OCI-LY1 (cell line): ENCODE results near the gene HSPD1.

ENCODE experiments used
- H2AFZ ChIP-seq: fragments of 200-600 bp; sonication (generic), shearing (Covaris generic); 2 replicates; pipeline ENCODE4 v1.6.0; 2014; ENCODE audit warnings: antibody characterized with exemption, mild to moderate bottlenecking, low read length
- H3F3A ChIP-seq: fragments of 200-600 bp; sonication (generic), shearing (Covaris generic); 2 replicates; pipeline ENCODE4 v1.6.0; 2014; ENCODE audit warnings: mild to moderate bottlenecking, antibody characterized with exemption, low read length, moderate library complexity; ENCODE audit not compliant: insufficient read depth
- H3K27ac ChIP-seq: fragments of 200-600 bp; sonication (generic); 2 replicates; pipeline ENCODE4 v1.5.1; 2014; ENCODE audit warnings: low read length, mixed run types, mild to moderate bottlenecking, low read depth; ENCODE audit not compliant: poor library complexity, severe bottlenecking
- H3K27me3 ChIP-seq: fragments of 200-600 bp; sonication (generic); 2 replicates; pipeline ENCODE4 v1.6.0; 2014; ENCODE audit warnings: antibody characterized with exemption, mild to moderate bottlenecking, low read length, moderate library complexity; ENCODE audit not compliant: insufficient read depth
- H3K36me3 ChIP-seq: fragments of 200-600 bp; sonication (generic); 2 replicates; pipeline ENCODE4 v1.6.1; 2014; ENCODE audit warnings: mild to moderate bottlenecking, antibody characterized with exemption, low read length, moderate library complexity, mixed read lengths; ENCODE audit not compliant: insufficient read depth
- H3K4me1 ChIP-seq: fragments of 200-600 bp; sonication (generic); 2 replicates; pipeline ENCODE4 v1.5.1; 2014; ENCODE audit warnings: mild to moderate bottlenecking, low read length, moderate library complexity; ENCODE audit not compliant: insufficient read depth, severe bottlenecking
- H3K4me2 ChIP-seq: fragments of 200-600 bp; sonication (generic), shearing (Covaris generic); 2 replicates; pipeline ENCODE4 v1.6.1; 2014; ENCODE audit warnings: low read length
- H3K4me3 ChIP-seq: fragments of 200-600 bp; sonication (generic); 2 replicates; pipeline ENCODE4 v1.5.1; 2014; ENCODE audit warnings: low read length, low read depth, mild to moderate bottlenecking, mixed read lengths; ENCODE audit not compliant: poor library complexity, severe bottlenecking
- H3K79me2 ChIP-seq: fragments of 200-600 bp; shearing (Covaris generic); 2 replicates; pipeline ENCODE4 v1.6.1; 2016; ENCODE audit warnings: mixed run types, low read length, mixed read lengths; ENCODE audit not compliant: insufficient read depth
- H3K9ac ChIP-seq: fragments of 200-600 bp; sonication (generic), shearing (Covaris generic); 2 replicates; pipeline ENCODE4 v1.6.1; 2014; ENCODE audit warnings: mild to moderate bottlenecking, low read length, mixed read lengths
- H3K9me2 ChIP-seq: fragments of 200-600 bp; sonication (generic), shearing (Covaris generic); 2 replicates; pipeline ENCODE4 v1.6.1; 2014; ENCODE audit warnings: low read depth, mild to moderate bottlenecking, low read length, mixed read lengths
- H3K9me3 ChIP-seq: fragments of 200-600 bp; shearing (Covaris generic); 2 replicates; pipeline ENCODE4 v1.6.1; 2014; ENCODE audit warnings: low read length, mixed read lengths
- H4K20me1 ChIP-seq: fragments of 200-600 bp; sonication (generic), shearing (Covaris generic); 2 replicates; pipeline ENCODE4 v1.6.0; 2016; ENCODE audit warnings: mild to moderate bottlenecking, low read length; ENCODE audit not compliant: insufficient read depth
- EZH2 ChIP-seq: fragments of 200-600 bp; sonication (generic), shearing (Covaris generic); IDR thresholded peaks from 2 replicates; pipeline ENCODE4 v1.8.0; 2017; ENCODE audit warnings: borderline replicate concordance, mixed run types, mild to moderate bottlenecking, antibody characterized with exemption, low read length, moderate library complexity, mixed read lengths
- TF ChIP-seq, protein P1 (sequence below): fragments of 200-600 bp; sonication (generic), shearing (Covaris generic); IDR thresholded peaks from 2 replicates; pipeline ENCODE4 v1.5.1; 2017; ENCODE audit warnings: mild to moderate bottlenecking, antibody characterized with exemption, low read length, moderate library complexity, mixed read lengths

Gene HSPD1

DNA sequence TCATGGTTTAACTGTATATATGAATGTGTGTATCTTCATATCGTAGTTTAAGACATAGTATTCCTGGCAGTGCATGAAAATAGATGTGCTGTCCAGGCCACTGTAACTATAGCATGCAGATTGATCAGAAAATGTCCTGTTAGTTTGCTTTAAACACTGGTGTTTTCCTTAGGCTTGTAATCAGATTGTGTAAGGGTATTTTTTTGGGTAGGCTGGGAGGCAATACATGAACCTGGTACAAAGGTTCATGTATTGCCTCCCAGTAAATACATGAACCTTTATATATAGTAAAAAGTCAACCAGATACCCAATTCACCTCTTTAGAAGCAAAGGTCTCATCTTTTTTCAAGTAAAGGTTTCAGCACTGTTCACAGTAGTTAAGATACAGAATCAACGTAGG, 44.7 kb downstream of the HSPD1 start:
- peak overlapping the region; percentile 82 for H3K4me3 ChIP-seq
- H3K9ac ChIP-seq, result peak overlapping the region; percentile 84
- no peaks in the 10 kb centered on the region for H3F3A ChIP-seq
- H3K36me3 ChIP-seq, result peaks cover 11% of the 10 kb centered on the region; the same call in 1 of the 2 replicates
- no peak overlapping the region for H2AFZ ChIP-seq
- H3K4me1 ChIP-seq, result peaks cover 18% of the 10 kb centered on the region
- TF ChIP-seq, protein P1, sequence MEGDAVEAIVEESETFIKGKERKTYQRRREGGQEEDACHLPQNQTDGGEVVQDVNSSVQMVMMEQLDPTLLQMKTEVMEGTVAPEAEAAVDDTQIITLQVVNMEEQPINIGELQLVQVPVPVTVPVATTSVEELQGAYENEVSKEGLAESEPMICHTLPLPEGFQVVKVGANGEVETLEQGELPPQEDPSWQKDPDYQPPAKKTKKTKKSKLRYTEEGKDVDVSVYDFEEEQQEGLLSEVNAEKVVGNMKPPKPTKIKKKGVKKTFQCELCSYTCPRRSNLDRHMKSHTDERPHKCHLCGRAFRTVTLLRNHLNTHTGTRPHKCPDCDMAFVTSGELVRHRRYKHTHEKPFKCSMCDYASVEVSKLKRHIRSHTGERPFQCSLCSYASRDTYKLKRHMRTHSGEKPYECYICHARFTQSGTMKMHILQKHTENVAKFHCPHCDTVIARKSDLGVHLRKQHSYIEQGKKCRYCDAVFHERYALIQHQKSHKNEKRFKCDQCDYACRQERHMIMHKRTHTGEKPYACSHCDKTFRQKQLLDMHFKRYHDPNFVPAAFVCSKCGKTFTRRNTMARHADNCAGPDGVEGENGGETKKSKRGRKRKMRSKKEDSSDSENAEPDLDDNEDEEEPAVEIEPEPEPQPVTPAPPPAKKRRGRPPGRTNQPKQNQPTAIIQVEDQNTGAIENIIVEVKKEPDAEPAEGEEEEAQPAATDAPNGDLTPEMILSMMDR, result no peak
- TF ChIP-seq EZH2, result no peak
- H3K79me2 ChIP-seq, result peaks cover 50% of the 10 kb centered on the region
- H3K27ac ChIP-seq, result no peak overlapping the region
- H3K4me2 ChIP-seq, result peak overlapping the region; percentile 69
- H3K9me3 ChIP-seq, result no peaks in the 10 kb centered on the region
- H4K20me1 ChIP-seq, result no peaks in the 10 kb centered on the region
- H3K27me3 ChIP-seq, result no peaks in the 10 kb centered on the region
- H3K9me2 ChIP-seq, result no peaks in the 10 kb centered on the region

DNA sequence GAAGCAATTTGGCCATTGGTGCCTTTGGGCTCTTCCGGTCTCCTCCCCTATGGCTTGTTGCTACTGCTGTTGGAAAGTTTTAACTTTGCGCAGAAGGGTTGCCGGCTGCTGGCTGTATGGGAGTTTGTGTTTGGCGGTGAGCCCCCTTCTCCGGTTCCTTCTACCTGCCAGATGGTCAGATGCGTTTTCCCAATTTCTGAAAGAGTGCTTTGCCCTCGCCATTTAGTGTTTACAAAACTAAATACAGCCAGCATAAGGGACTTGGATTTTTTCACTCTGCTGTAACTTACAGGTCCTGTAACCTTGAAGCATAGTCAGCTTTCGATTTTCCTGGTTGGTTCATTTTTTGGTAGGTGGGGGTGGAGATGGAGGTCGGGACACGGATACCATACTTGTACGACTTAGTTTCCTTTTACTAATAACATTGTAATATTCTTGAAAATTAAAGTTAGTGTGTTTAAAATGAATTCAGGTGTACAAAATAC, 45.7 kb downstream of the HSPD1 start:
- Histone ChIP-seq H3K79me2 (peaks cover 44% of the 10 kb centered on the region), H4K20me1 (no peaks in the 10 kb centered on the region), H3K27me3 (no peaks in the 10 kb centered on the region), H3K9me2 (no peaks in the 10 kb centered on the region), H3K36me3 (0 out of 2 replicates have a peak, but pooled peaks cover 3% of the 10 kb centered on the region), H3K4me1 (peaks cover 18% of the 10 kb centered on the region), H3K9ac (peak overlapping the region; percentile 84), H3K9me3 (no peaks in the 10 kb centered on the region), H3F3A (no peaks in the 10 kb centered on the region), H3K4me3 (peak overlapping the region; percentile 82), H2AFZ (no peak overlapping the region), H3K4me2 (peak overlapping the region; percentile 69), H3K27ac (peak overlapping the region; percentile 79)
- TF ChIP-seq EZH2, result no peak
- TF ChIP-seq, protein P1, result no peak

DNA sequence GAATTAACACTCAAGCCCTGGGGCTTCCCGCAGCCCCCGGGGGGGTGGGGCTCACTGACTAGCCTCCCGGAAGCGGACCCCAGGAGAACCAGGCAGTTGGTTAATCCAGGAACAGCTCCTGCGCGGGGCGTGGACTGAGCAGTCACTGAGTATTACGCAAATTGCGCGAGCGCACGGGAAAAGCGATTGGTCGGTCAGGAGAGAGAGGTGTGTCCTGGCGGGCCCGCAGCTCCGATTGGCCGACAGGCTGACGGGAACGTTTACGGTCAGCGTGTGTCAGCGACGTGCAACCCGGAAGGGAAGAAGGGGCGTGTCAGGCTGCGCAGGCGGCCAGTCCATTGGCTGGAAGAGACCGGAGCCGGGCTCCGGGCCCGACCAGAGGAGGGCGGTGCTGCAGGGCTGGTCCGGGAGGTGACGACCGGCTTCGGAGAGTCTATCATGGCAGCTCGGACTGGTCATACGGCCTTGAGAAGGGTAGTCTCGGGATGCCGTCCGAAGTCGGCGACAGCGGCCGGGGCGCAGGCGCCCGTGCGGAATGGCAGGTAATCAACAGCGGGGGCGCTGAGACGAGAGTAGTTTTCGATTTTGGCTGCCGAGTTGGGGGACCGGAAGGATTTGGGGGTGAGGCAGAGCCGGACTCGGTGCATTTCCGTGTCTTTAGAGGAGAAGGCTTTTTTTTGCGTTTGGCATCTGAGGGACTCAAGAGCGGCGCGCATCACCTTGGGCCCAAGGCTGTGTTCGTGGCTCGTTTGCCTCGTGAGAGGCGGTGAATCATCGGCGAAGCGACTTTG, 46.3 kb downstream of the HSPD1 start, which contains the start of gene COQ10B:
Gene COQ10B, plus strand, starts transcription at position 430 of the 791 bp plus-strand sequence. Its CDS starts 9 bp downstream, at position 439.
- H3K9ac ChIP-seq, result peak within 1 kb of the TSS; percentile 84
- H3K27ac ChIP-seq, result peak within 1 kb of the TSS; percentile 79
- H3K79me2 ChIP-seq, result peaks cover 40% of the 10 kb centered on the region
- TF ChIP-seq, protein P1, result peak; percentile 19; the same call in 1 of the 2 replicates
- TF ChIP-seq EZH2, result no peak
- peak within 1 kb of the TSS; percentile 85 for H3K4me2 ChIP-seq
- no peak within 1 kb of the TSS for H2AFZ ChIP-seq
- H3K4me3 ChIP-seq, result peak within 1 kb of the TSS; percentile 82
- H3K36me3 ChIP-seq, result 0 out of 2 replicates have a peak, but pooled peaks cover 3% of the 10 kb centered on the region
- no peaks in the 10 kb centered on the region for H3K9me2 ChIP-seq
- H3K27me3 ChIP-seq, result no peaks in the 10 kb centered on the region
- peaks cover 18% of the 10 kb centered on the region for H3K4me1 ChIP-seq
- no peaks in the 10 kb centered on the region for H3F3A ChIP-seq
- H3K9me3 ChIP-seq, result no peaks in the 10 kb centered on the region
- no peaks in the 10 kb centered on the region for H4K20me1 ChIP-seq
